ENCODE measurements around the gene ITSN1. TPM values are rescaled to one million over a fixed set of nuclear protein-coding genes. Genes with fewer than 3 reads are reported as not detected.
A peak's percentile ranks its signal among the peaks of the same experiment; 100 is the strongest.

Gene ITSN1
- total and polyA plus RNA-seq, 2 donors from 2014 or later = 8.1 to 42.5 TPM

- H3K4me3 ChIP-seq (ENCODE audit: low read length in 3 of 3) = no peak overlapping the region
- no peak overlapping the region for H3K9ac ChIP-seq (ENCODE audit: low read length in 3 of 3)
- H3K4me1 ChIP-seq (ENCODE audit: control insufficient read depth in 2 of 3, insufficient read depth in 2 of 3, low read depth in 1 of 3, low read length in 3 of 3) = peaks cover 0 to 14% (median 13%) of the 10 kb centered on the region in 3 donors
- H3K27ac ChIP-seq (ENCODE audit: low read depth in 2 of 2, low read length in 2 of 2) = no peak overlapping the region
- intact Hi-C loops (cut with DNase I) = no loop called here
- H3K36me3 ChIP-seq (ENCODE audit: control insufficient read depth in 2 of 3, insufficient read depth in 3 of 3, low read length in 3 of 3) = no peaks in the 10 kb centered on the region
- no peaks in the 10 kb centered on the region for H3K9me3 ChIP-seq (ENCODE audit: control insufficient read depth in 2 of 3, insufficient read depth in 1 of 3, low read length in 3 of 3)
- DNase-seq = no peak
- TF ChIP-seq, protein P1, sequence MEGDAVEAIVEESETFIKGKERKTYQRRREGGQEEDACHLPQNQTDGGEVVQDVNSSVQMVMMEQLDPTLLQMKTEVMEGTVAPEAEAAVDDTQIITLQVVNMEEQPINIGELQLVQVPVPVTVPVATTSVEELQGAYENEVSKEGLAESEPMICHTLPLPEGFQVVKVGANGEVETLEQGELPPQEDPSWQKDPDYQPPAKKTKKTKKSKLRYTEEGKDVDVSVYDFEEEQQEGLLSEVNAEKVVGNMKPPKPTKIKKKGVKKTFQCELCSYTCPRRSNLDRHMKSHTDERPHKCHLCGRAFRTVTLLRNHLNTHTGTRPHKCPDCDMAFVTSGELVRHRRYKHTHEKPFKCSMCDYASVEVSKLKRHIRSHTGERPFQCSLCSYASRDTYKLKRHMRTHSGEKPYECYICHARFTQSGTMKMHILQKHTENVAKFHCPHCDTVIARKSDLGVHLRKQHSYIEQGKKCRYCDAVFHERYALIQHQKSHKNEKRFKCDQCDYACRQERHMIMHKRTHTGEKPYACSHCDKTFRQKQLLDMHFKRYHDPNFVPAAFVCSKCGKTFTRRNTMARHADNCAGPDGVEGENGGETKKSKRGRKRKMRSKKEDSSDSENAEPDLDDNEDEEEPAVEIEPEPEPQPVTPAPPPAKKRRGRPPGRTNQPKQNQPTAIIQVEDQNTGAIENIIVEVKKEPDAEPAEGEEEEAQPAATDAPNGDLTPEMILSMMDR (IDR thresholded peaks at IDR 0.05; ENCODE audit: borderline replicate concordance, extremely low read depth, insufficient read depth) = no peak
- no peaks in the 10 kb centered on the region for H3K27me3 ChIP-seq (ENCODE audit: control insufficient read depth, insufficient read depth, low read length)
- FAIRE-seq = no peak
Measured at GRCh38 chr21:33847588-33848248, 205.4 kb downstream of the ITSN1 start.

DNA sequence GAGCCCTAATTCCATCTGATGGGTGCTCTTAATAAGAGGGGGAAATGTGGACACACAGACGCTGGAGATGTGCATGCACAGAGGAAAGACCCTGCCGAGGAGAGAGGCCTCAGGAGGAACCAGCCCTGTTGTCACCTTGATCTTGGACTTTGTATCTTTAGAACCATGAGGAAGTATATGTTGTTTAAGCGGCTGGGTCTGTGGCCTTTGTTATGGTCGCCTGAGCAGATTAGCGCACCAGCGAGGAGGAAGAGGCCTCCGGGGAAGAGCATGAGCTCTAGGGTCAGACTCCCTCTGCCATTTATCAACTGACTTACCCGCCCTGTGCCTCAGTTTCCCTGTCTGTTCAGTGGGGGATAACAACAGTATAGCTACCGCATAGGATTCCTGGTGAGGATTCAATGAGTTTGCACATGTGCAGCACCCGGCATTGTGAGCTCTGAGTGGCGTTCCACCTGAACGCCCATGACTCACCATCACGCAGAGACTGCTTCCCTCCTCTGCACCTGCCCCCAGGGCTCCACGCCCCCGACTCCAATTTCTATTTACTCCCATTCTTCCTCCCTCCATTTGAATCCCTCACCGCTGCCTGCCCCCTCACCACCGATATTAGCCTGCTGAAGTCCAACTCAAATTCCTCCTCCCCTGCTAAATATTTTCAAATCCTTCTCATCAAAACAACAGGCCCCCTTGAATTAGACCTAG lies 206.1 kb downstream of the ITSN1 start:
- Histone ChIP-seq H3K27me3 (ENCODE audit: control insufficient read depth, insufficient read depth, low read length) (no peaks in the 10 kb centered on the region), H3K4me1 (ENCODE audit: control insufficient read depth in 2 of 3, insufficient read depth in 2 of 3, low read depth in 1 of 3, low read length in 3 of 3) (peaks cover 0 to 14% (median 13%) of the 10 kb centered on the region in 3 donors), H3K36me3 (ENCODE audit: control insufficient read depth in 2 of 3, insufficient read depth in 3 of 3, low read length in 3 of 3) (no peaks in the 10 kb centered on the region), H3K9me3 (ENCODE audit: control insufficient read depth in 2 of 3, insufficient read depth in 1 of 3, low read length in 3 of 3) (no peaks in the 10 kb centered on the region), H3K9ac (ENCODE audit: low read length in 3 of 3) (no peak overlapping the region), H3K27ac (ENCODE audit: low read depth in 2 of 2, low read length in 2 of 2) (no peak overlapping the region), H3K4me3 (ENCODE audit: low read length in 3 of 3) (peak overlapping the region in 1 of 3 donors; percentile 11)
- DNase-seq (peak; percentile 77 to 91 (median 85)), FAIRE-seq (no peak)
- intact Hi-C loops (cut with DNase I) = no loop called here
- TF ChIP-seq, protein P1 (IDR thresholded peaks at IDR 0.05; ENCODE audit: borderline replicate concordance, extremely low read depth, insufficient read depth) = no peak

- FAIRE-seq = no peak
- TF ChIP-seq, protein P1 (IDR thresholded peaks at IDR 0.05; ENCODE audit: borderline replicate concordance, extremely low read depth, insufficient read depth) = no peak
- H3K4me1 ChIP-seq (ENCODE audit: control insufficient read depth in 2 of 3, insufficient read depth in 2 of 3, low read depth in 1 of 3, low read length in 3 of 3) = peaks cover 0 to 7% (median 5%) of the 10 kb centered on the region in 3 donors
- intact Hi-C loops (cut with DNase I) = no loop called here
- H3K4me3 ChIP-seq (ENCODE audit: low read length in 3 of 3) = no peak overlapping the region
- no peaks in the 10 kb centered on the region for H3K9me3 ChIP-seq (ENCODE audit: control insufficient read depth in 2 of 3, insufficient read depth in 1 of 3, low read length in 3 of 3)
- H3K9ac ChIP-seq (ENCODE audit: low read length in 3 of 3) = no peak overlapping the region
- H3K27me3 ChIP-seq (ENCODE audit: control insufficient read depth, insufficient read depth, low read length) = no peaks in the 10 kb centered on the region
- no peak overlapping the region for H3K27ac ChIP-seq (ENCODE audit: low read depth in 2 of 2, low read length in 2 of 2)
- no peaks in the 10 kb centered on the region for H3K36me3 ChIP-seq (ENCODE audit: control insufficient read depth in 2 of 3, insufficient read depth in 3 of 3, low read length in 3 of 3)
- DNase-seq = no peak
Measured at GRCh38 chr21:33849834-33850233, 207.5 kb downstream of the ITSN1 start.
